Measurements from ENCODE around the gene RSKR. TPM values are rescaled to one million over a fixed set of nuclear protein-coding genes. Genes with fewer than 3 reads are reported as not detected.
A peak's percentile ranks its signal among the peaks of the same experiment; 100 is the strongest.

The RSKR gene
- total RNA-seq, 1 donor from 2014 or later: 26.8 TPM

DNA sequence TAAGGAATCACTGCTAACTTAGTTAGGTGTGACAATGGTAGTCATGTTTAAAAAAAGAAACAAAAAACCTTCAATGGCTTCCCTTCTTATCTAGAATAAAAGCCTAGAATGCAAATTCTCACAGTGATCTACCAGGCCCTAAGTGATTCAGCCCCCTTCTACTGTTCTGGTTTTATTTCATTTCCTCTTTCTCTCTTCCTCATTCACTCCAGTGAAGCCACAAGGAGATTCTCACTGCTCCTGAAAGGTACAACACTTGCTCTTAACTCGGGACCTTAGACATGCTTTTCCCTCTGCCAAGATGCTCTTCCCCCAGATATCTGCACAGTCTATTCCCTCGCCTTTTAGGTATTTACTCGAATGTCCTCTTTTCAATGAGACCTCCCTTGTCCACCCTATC is 46.4 kb downstream of the RSKR start:
- Mint-ChIP-seq H3K4me1 (peaks cover 70% of the 10 kb centered on the region), H3K9me3 (no peaks in the 10 kb centered on the region), H3K27ac (peak overlapping the region; percentile 90), H3K4me3 (peak overlapping the region; percentile 78), H3K36me3 (ENCODE audit: low read depth) (peaks cover 43% of the 10 kb centered on the region), H3K27me3 (no peaks in the 10 kb centered on the region)
- POLR2A ChIA-PET: interaction anchor here (0.6 to 9.2 kb wide), 6 partner anchors 18 to 210 kb away, joined by 3 to 160 read pairs (median 6); partner anchors contain the start of genes POLDIP2, SPAG5 and UNC119
- DNase-seq (no peak), ATAC-seq (ENCODE audit: low read depth) (peak; percentile 53)
- TF ChIP-seq, protein P1, sequence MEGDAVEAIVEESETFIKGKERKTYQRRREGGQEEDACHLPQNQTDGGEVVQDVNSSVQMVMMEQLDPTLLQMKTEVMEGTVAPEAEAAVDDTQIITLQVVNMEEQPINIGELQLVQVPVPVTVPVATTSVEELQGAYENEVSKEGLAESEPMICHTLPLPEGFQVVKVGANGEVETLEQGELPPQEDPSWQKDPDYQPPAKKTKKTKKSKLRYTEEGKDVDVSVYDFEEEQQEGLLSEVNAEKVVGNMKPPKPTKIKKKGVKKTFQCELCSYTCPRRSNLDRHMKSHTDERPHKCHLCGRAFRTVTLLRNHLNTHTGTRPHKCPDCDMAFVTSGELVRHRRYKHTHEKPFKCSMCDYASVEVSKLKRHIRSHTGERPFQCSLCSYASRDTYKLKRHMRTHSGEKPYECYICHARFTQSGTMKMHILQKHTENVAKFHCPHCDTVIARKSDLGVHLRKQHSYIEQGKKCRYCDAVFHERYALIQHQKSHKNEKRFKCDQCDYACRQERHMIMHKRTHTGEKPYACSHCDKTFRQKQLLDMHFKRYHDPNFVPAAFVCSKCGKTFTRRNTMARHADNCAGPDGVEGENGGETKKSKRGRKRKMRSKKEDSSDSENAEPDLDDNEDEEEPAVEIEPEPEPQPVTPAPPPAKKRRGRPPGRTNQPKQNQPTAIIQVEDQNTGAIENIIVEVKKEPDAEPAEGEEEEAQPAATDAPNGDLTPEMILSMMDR (IDR thresholded peaks at IDR 0.05): no peak
- CTCF ChIA-PET: interaction anchor here (0.8 to 1.0 kb wide), 2 partner anchors 16 to 32 kb away, joined by 3 read pairs; no protein-coding TSS in a partner anchor
- intact Hi-C loops (cut with micrococcal nuclease): loop anchor here (1.0 kb wide), 3 partner anchors 9 to 32 kb away; partner anchors contain the start of genes ALDOC, SPAG5 and UNC119

DNA sequence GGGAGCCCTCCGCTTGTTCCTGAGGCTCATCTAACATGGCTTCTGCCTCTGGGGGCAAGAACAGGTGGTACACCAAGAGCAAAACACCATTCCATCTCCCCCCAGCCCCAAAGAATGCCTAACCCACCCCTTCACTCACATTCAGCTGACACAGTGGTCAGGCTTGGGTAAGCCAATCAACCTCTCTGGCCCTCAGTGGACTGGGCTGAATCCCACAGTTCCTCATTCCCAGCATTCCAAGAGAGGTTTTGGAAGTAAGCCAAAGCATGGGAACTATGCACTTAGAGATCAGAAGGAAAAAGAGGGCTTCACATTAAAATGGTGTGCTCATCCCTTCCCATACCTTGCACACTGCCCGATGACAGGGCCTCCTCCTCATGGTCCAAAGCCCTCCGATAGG is 50.5 kb downstream of the RSKR start:
- Mint-ChIP-seq H3K4me3 (no peak overlapping the region), H3K9me3 (no peaks in the 10 kb centered on the region), H3K36me3 (ENCODE audit: low read depth) (peaks cover 60% of the 10 kb centered on the region), H3K4me1 (peaks cover 37% of the 10 kb centered on the region), H3K27me3 (no peaks in the 10 kb centered on the region), H3K27ac (no peak overlapping the region)
- ATAC-seq (ENCODE audit: low read depth) (no peak), DNase-seq (no peak)
- ChIA-PET POLR2A (interaction anchor here (9.2 kb wide), 1 partner anchor 13 kb away, joined by 160 read pairs; the partner anchor contains the start of gene UNC119), CTCF (no interaction called here)
- TF ChIP-seq, protein P1 (IDR thresholded peaks at IDR 0.05): no peak
- intact Hi-C loops (cut with micrococcal nuclease): no loop called here

Other genes with a start within 250 kb of the RSKR start
- not detected in 2 replicates for gene SEBOX, start 249.0 kb downstream of the RSKR start, total RNA-seq
- gene VTN, start 243.9 kb downstream of the RSKR start, total RNA-seq: 0.18 TPM in 1 of 2 replicates, not detected in the other
- 15.0 and 19.9 TPM in 2 replicates for gene SARM1, start 242.5 kb downstream of the RSKR start, total RNA-seq
- 1.5 and 2.1 TPM in 2 replicates for gene SLC46A1, start 208.0 kb downstream of the RSKR start, total RNA-seq
- gene SLC13A2, start 140.5 kb downstream of the RSKR start, total RNA-seq: not detected in 2 replicates
- gene FOXN1, start 107.8 kb downstream of the RSKR start, total RNA-seq: not detected in 2 replicates
- gene UNC119, start 61.6 kb downstream of the RSKR start, total RNA-seq: 426 and 437 TPM in 2 replicates
- gene PIGS, start 42.7 kb downstream of the RSKR start, total RNA-seq: 86.4 and 92.2 TPM in 2 replicates
- gene ALDOC, start 37.3 kb downstream of the RSKR start, total RNA-seq: 73.4 and 75.0 TPM in 2 replicates
- gene SPAG5, start 15.2 kb downstream of the RSKR start, total RNA-seq: 14.6 and 15.8 TPM in 2 replicates
- gene BLTP2, start 31.0 kb upstream of the RSKR start, total RNA-seq: 162 and 182 TPM in 2 replicates
- gene SDF2, start 47.7 kb upstream of the RSKR start, total RNA-seq: 36.1 and 47.7 TPM in 2 replicates
- gene SUPT6H, start 48.0 kb upstream of the RSKR start, total RNA-seq: 77.1 and 92.4 TPM in 2 replicates
- gene PROCA1, start 97.7 kb upstream of the RSKR start, total RNA-seq: 9.1 and 11.0 TPM in 2 replicates
- 21.3 and 23.9 TPM in 2 replicates for gene RAB34, start 103.7 kb upstream of the RSKR start, total RNA-seq
- gene RPL23A, start 105.8 kb upstream of the RSKR start, total RNA-seq: 3,189 and 3,657 TPM in 2 replicates
- 40.7 and 41.0 TPM in 2 replicates for gene TLCD1, start 112.0 kb upstream of the RSKR start, total RNA-seq
- gene NEK8, start 114.6 kb upstream of the RSKR start, total RNA-seq: 24.8 and 29.7 TPM in 2 replicates
- gene TRAF4, start 129.8 kb upstream of the RSKR start, total RNA-seq: 754 and 903 TPM in 2 replicates
- gene FAM222B, start 228.6 kb upstream of the RSKR start, total RNA-seq: 15.6 and 16.0 TPM in 2 replicates
- gene ERAL1, start 240.8 kb upstream of the RSKR start, total RNA-seq: 47.6 and 49.2 TPM in 2 replicates

Data from activated B cell treated with CpG ODN at 0.5 μM for 24 hours (primary cell).